Muscle layer of duodenum (tissue), 2 donors: ENCODE measurements around the gene SLC41A3.

Source experiments
- H3K27ac ChIP-seq: one replicate; pipeline ENCODE4 v1.7.0; 2013; ENCODE audit warnings: mild to moderate bottlenecking, low read length
- H3K27me3 ChIP-seq: one replicate; pipeline ENCODE4 v1.7.0; 2013; ENCODE audit warnings: low read depth, mild to moderate bottlenecking, control low read depth, low read length
- H3K36me3 ChIP-seq, 2 donors: one replicate each; pipeline ENCODE4 v1.7.0; 2013; ENCODE audit warnings: low read length in 2 of 2, control low read depth in 1 of 2, mild to moderate bottlenecking in 1 of 2; ENCODE audit not compliant: insufficient read depth in 2 of 2, control insufficient read depth in 1 of 2
- H3K4me1 ChIP-seq, 2 donors: one replicate each; pipeline ENCODE4 v1.7.0; 2013; ENCODE audit warnings: low read length in 2 of 2, mild to moderate bottlenecking in 2 of 2, control low read depth in 1 of 2, moderate library complexity in 1 of 2; ENCODE audit not compliant: insufficient read depth in 2 of 2, control insufficient read depth in 1 of 2
- H3K4me3 ChIP-seq, 2 donors: one replicate each; pipeline ENCODE4 v1.7.0; 2013; ENCODE audit warnings: low read length in 2 of 2, low read depth in 1 of 2, mild to moderate bottlenecking in 1 of 2
- H3K9me3 ChIP-seq, 2 donors: one replicate each; pipeline ENCODE4 v1.7.0; 2013; ENCODE audit warnings: low read length in 2 of 2, control low read depth in 1 of 2, mild to moderate bottlenecking in 1 of 2; ENCODE audit not compliant: control insufficient read depth in 1 of 2
- donor health status: healthy.

Gene SLC41A3

GRCh38 chr3:126118591-126118990 lies 34.7 kb upstream of the SLC41A3 start:
- Histone ChIP-seq H3K36me3 (no peaks in the 10 kb centered on the region), H3K4me3 (no peak overlapping the region)

DNA sequence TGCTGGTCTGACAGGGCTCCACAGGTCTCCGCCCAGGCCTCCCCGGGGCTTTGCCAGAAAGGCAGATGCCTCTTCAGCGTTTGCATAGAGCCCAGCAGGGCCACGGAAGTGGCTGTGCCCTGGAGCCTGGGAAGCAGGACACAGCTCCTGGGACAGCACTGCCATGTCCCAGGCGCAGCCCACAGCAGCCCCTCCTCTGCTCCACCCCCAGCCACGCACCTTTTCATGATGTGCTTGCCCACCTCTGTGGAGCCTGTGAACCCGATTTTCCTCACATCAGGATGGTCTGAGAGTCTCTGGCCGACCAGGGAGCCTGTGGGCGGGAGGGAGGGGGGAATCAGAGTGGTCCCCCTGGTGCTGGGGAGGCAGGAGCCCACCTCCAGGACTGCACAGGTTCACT lies 33.9 kb upstream of the SLC41A3 start:
- H3K36me3 ChIP-seq: no peaks in the 10 kb centered on the region
- H3K4me1 ChIP-seq: no peaks in the 10 kb centered on the region
- H3K27ac ChIP-seq: no peak overlapping the region
- H3K27me3 ChIP-seq: no peaks in the 10 kb centered on the region
- H3K4me3 ChIP-seq: no peak overlapping the region
- no peaks in the 10 kb centered on the region for H3K9me3 ChIP-seq

More at GRCh38 chr3:126118591-126118990, 34.7 kb upstream of the SLC41A3 start:
- Histone ChIP-seq H3K9me3 (no peaks in the 10 kb centered on the region), H3K4me1 (no peaks in the 10 kb centered on the region), H3K27ac (no peak overlapping the region), H3K27me3 (no peaks in the 10 kb centered on the region)

DNA sequence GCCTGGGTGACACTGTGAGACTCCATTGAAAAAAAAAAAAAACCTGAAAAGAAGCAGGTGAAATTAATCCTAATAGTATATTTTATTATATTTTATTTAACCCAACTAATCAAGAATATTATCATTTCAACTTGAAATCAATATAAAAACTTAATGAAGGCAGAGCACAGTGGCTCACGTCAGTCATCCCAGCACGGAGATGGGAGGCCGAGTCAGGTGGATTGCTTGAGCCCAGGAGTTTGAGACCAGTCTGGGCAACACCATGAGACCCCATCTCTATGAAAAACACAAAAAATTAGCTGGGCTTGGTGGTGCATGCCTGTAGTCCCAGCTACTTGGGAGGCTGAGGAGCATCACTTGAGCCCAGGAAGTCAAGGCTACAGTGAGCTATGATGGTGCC lies 33.3 kb upstream of the SLC41A3 start:
- Histone ChIP-seq H3K27ac (no peak overlapping the region), H3K4me1 (no peaks in the 10 kb centered on the region), H3K4me3 (no peak overlapping the region), H3K36me3 (no peaks in the 10 kb centered on the region), H3K9me3 (no peaks in the 10 kb centered on the region), H3K27me3 (no peaks in the 10 kb centered on the region)

- H3K9me3 ChIP-seq: no peaks in the 10 kb centered on the region
- H3K27ac ChIP-seq: no peak overlapping the region
- H3K4me3 ChIP-seq: no peak overlapping the region
- H3K36me3 ChIP-seq: no peaks in the 10 kb centered on the region
- H3K27me3 ChIP-seq: no peaks in the 10 kb centered on the region
- no peaks in the 10 kb centered on the region for H3K4me1 ChIP-seq
These were observed 32.6 kb upstream of the SLC41A3 start for GRCh38 chr3:126116526-126116925.

DNA sequence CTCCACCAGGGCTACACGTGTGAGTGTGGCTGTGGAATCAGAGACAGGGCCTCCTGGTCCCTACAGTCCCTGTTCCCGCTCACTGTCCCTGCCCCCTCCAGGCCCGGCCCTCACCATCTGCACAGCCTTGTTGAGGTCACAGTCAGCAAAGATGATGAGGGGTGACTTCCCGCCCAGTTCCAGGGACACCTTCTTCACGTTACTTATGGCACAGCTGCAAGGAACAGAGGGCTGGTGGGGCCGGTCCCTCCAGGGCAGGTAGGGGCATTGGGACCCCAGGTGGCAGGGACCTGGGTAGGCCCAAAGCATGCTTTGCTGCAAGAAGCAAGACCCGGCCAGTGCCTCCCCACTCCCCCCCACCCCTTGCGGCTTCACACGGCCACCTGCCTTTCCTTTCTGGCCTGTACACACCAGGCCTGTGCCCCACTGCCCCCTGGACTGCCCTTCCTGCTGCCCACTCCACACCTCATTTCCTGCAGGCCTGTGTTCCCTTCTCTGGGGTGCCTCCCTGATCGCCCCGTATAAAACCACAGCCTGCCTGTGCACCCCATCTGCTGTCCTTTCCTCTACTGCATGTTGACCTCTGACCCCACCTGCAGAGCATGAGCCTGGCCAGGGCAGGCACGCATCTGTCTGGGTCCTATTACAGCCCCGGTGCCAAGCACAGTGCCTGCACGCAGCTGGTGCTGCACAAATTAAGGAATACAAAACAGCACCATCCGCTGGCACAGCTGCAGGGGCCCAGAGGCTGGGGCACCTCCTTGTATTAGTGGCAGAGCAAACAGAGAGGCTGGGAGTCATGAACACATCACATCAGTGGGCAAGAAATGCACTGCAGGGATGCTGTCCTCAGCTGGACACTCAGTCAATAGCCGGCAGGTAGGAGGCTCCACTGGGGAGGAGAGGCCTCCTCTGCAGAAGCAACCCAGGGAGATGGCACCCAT lies 30.8 kb upstream of the SLC41A3 start:
- no peaks in the 10 kb centered on the region for H3K36me3 ChIP-seq
- H3K4me3 ChIP-seq: no peak overlapping the region
- H3K27ac ChIP-seq: no peak overlapping the region
- H3K27me3 ChIP-seq: no peaks in the 10 kb centered on the region
- no peaks in the 10 kb centered on the region for H3K4me1 ChIP-seq
- no peaks in the 10 kb centered on the region for H3K9me3 ChIP-seq

GRCh38 chr3:126113733-126114442 lies 30.0 kb upstream of the SLC41A3 start:
- Histone ChIP-seq H3K4me3 (no peak overlapping the region), H3K4me1 (no peaks in the 10 kb centered on the region), H3K27ac (no peak overlapping the region), H3K9me3 (no peaks in the 10 kb centered on the region), H3K27me3 (no peaks in the 10 kb centered on the region), H3K36me3 (no peaks in the 10 kb centered on the region)

DNA sequence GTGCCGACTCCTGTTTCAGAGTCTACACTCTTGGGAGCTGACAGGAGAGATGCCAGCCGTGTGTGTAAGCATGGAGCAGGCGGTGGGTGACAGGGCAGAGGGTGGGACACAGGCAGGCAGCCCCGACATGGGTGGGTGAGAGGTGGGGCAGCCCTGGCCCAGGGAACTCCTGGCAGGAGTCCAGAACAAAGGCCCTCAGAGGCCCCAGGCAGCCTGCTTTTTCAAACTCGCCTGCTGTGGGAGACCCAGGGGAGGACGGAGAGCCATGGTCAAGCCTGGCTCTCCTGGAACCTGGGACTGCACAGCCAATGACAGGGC lies 29.3 kb upstream of the SLC41A3 start:
- no peaks in the 10 kb centered on the region for H3K27me3 ChIP-seq

GRCh38 chr3:126112531-126113237 lies 28.8 kb upstream of the SLC41A3 start:
- Histone ChIP-seq H3K27me3 (no peaks in the 10 kb centered on the region), H3K9me3 (no peaks in the 10 kb centered on the region), H3K4me1 (no peaks in the 10 kb centered on the region), H3K27ac (no peak overlapping the region), H3K4me3 (no peak overlapping the region), H3K36me3 (no peaks in the 10 kb centered on the region)

More for the DNA sequence above, 29.3 kb upstream of the SLC41A3 start:
- Histone ChIP-seq H3K4me1 (no peaks in the 10 kb centered on the region), H3K36me3 (no peaks in the 10 kb centered on the region), H3K4me3 (no peak overlapping the region), H3K27ac (no peak overlapping the region), H3K9me3 (no peaks in the 10 kb centered on the region)

DNA sequence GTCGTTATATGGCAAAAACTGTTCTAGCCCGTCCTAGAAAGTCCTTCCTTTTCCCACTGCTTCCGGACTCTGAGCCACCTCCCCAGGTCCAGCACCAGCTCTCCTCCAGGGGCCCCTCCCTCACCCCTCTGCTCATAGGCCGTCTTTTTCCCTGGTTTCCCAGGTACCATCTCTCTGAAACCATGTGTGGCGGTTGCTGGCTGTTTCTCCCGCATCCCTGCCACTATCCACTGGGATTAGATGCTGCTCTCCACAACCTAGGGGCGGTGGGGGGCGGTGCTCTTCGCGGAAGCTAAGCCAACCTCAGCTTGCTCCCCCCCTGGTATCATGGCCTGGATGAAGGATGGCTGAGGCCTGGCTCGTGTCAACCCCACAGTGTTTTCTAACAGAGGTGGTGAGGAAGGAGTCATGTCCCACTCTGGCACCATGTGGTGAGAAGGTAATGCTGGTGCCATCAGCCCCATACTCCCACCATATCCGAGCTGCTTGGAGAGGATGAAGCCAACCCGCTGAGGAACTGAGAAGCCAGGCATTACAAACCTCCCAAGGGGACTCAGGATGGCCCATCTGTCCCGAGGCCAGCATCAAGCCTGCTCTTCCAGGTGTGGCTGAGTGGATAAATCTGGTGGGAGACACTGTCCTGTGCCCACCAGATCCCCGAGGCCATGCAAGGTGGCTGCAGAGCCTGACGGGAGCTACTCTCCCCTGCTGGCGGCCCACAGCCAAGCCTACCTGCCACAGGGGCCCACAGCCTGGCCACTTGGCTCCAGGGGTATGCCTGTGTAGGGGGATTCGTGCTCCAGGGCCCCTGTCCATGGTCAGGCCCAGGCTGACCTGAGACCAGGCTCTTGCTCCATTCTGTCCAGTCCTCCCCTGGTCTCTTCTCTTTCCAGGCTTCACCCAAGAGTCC lies 27.9 kb upstream of the SLC41A3 start:
- Histone ChIP-seq H3K9me3 (no peaks in the 10 kb centered on the region), H3K4me3 (no peak overlapping the region), H3K27ac (no peak overlapping the region), H3K36me3 (no peaks in the 10 kb centered on the region), H3K4me1 (no peaks in the 10 kb centered on the region), H3K27me3 (no peaks in the 10 kb centered on the region)

- Histone ChIP-seq H3K36me3 (no peaks in the 10 kb centered on the region), H3K27ac (no peak overlapping the region), H3K4me1 (no peaks in the 10 kb centered on the region), H3K27me3 (no peaks in the 10 kb centered on the region), H3K9me3 (no peaks in the 10 kb centered on the region), H3K4me3 (no peak overlapping the region)
These were observed 27.2 kb upstream of the SLC41A3 start for GRCh38 chr3:126111126-126111551.
